Esophagus squamous epithelium (tissue), 4 donors: ENCODE results near the gene FLNB.

Source experiments
- CTCF ChIP-seq, 6 experiments: fragments of 450-650 bp in 4 of 6; fragments of 200-600 bp in 2 of 6; sonication (generic) in 2 of 6; IDR thresholded peaks; one replicate each; pipeline ENCODE4 v1.5.1; 2016 to 2019; ENCODE audit warnings: antibody characterized with exemption in 6 of 6, mild to moderate bottlenecking in 4 of 6, moderate library complexity in 4 of 6
- POLR2A ChIP-seq, 4 donors: fragments of 450-650 bp; IDR thresholded peaks; one replicate each; pipeline ENCODE4 v1.6.1; 2017; ENCODE audit warnings: antibody characterized with exemption in 4 of 4, mild to moderate bottlenecking in 4 of 4, moderate library complexity in 3 of 4

- TF ChIP-seq CTCF (IDR thresholded peaks at IDR 0.05) (no peak), POLR2A (IDR thresholded peaks at IDR 0.05) (no peak)
Measured at GRCh38 chr3:58109752-58110151, 101.5 kb downstream of the FLNB start.
